ENCODE results near the gene RGS10.
"Not testable (repeated sequence)": the region's sequence is repeated elsewhere in the genome, so short reads cannot be mapped to it uniquely, and the experiment has no call there.

Gene RGS10

DNA sequence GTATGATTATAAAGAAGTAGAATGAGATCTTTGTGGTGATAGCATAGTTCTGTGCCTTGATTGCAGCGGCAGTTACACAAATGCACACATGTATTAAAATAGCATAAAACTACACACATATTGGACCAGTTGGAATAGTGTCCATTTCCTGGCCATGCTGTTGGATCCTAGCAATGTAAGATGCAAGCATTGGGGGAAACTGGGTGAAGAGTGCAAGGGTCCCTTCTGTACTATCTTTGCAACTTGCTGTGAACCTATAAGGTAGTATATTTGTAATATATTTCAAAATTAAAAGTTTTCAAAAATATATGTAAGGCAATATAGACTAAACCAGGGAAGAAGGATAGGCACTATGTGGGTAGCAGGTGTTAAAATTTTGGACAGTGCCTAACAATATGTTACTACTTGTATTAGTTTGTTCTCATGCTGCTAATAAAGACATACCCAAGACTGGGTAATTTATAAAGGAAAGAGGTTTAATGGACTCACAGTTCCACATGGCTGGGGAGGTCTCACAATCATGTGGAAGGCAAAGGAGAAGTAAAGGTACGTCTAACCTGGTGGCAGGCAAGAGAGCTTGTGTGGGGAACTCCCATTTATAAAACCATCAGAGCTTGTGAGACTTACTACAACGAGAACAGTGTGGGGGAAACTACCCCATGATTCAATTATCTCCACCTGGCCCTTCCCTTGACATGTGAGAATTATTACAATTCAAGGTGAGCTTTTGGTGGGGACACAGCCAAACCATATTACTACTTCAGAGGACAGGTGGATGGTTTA lies 71.4 kb downstream of the RGS10 start:
- H3K4me3 ChIP-seq (ENCODE audit: low read depth, low read length): no peak overlapping the region

GRCh38 chr10:119469846-119470245 lies 72.7 kb downstream of the RGS10 start:
- no peak overlapping the region for H3K4me3 ChIP-seq (ENCODE audit: low read depth, low read length)

DNA sequence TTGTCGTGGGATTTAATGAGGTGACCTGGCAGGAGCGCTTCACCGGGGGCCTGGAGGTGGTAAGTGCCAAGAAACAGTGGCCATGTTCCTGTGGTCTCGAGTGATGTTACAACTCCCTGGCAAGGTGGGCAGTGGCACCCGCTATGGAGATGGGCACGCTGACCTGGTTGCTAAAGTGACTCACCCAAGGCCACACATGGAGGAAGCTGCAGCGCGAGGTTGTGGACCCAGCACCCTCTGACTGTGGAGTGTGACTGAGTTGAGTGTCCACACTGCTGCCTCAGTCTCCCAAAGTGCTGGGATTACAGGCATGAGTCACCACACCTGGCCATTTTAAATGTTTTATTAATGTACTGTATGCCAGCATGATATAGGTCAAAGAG lies 73.2 kb downstream of the RGS10 start:
- H3K4me3 ChIP-seq (ENCODE audit: low read depth, low read length): no peak overlapping the region

GRCh38 chr10:119468542-119469324 lies 73.8 kb downstream of the RGS10 start:
- H3K4me3 ChIP-seq (ENCODE audit: low read depth, low read length): no peak overlapping the region

GRCh38 chr10:119466655-119467054 lies 75.9 kb downstream of the RGS10 start:
- no peak overlapping the region for H3K4me3 ChIP-seq (ENCODE audit: low read depth, low read length)

- no peak overlapping the region for H3K4me3 ChIP-seq (ENCODE audit: low read depth, low read length)
Observed at GRCh38 chr10:119466076-119466475, 76.4 kb downstream of the RGS10 start.

DNA sequence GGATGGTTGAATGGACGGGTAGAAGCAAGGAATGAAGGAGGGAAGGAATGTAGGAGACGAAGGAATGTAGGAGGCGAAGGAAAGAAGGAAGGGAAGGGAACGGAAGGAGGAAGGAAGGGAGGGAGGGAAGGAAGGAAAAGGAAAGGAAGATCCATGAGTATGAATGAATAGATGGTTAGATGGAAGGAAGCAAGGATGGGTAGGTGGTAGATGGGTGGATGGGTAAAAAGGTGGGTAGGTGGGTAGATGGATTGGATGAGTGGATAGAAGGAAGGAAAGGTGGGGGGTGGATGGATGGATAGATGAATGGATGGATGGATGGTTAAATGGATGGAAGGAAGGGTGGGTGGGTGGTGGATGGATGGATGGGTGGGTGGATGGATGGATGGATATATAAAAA lies 77.4 kb downstream of the RGS10 start:
- no peak overlapping the region for H3K4me3 ChIP-seq (ENCODE audit: low read depth, low read length)

- not testable (repeated sequence) for H3K4me3 ChIP-seq (ENCODE audit: low read depth, low read length)
Observed at GRCh38 chr10:119463195-119463594, 79.3 kb downstream of the RGS10 start.

DNA sequence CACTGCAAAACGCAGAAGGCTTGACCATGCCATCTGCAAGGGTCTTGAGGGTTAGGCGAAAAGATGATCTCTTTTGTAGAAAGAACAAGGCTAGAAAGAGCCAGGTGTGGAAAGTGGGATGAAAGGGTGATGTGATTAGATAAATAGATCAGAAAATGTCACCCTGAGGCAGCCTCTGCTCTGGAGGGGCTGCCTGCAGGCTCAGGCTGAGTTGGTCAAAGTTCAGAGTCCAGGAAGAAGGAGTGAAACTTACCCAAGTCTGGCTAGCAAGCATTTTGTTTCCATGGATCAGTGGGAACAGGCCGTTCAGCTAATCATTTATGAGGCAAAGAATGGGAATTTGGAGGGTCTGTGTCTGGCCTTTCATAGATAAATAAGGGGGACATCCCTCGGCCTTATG lies 79.7 kb downstream of the RGS10 start:
- H3K4me3 ChIP-seq (ENCODE audit: low read depth, low read length): no peak overlapping the region

- H3K4me3 ChIP-seq (ENCODE audit: low read depth, low read length): no peak overlapping the region
Observed at GRCh38 chr10:119461923-119462322, 80.6 kb downstream of the RGS10 start.

- H3K4me3 ChIP-seq (ENCODE audit: low read depth, low read length): no peak overlapping the region
Observed at GRCh38 chr10:119461380-119461779, 81.1 kb downstream of the RGS10 start.

GRCh38 chr10:119460369-119461195 lies 81.9 kb downstream of the RGS10 start:
- H3K4me3 ChIP-seq (ENCODE audit: low read depth, low read length): no peak overlapping the region

GRCh38 chr10:119459681-119460340 lies 82.7 kb downstream of the RGS10 start:
- H3K4me3 ChIP-seq (ENCODE audit: low read depth, low read length): no peak overlapping the region

GRCh38 chr10:119457966-119458766 lies 84.4 kb downstream of the RGS10 start:
- no peak overlapping the region for H3K4me3 ChIP-seq (ENCODE audit: low read depth, low read length)

GRCh38 chr10:119456435-119456810 lies 86.1 kb downstream of the RGS10 start:
- no peak overlapping the region for H3K4me3 ChIP-seq (ENCODE audit: low read depth, low read length)

DNA sequence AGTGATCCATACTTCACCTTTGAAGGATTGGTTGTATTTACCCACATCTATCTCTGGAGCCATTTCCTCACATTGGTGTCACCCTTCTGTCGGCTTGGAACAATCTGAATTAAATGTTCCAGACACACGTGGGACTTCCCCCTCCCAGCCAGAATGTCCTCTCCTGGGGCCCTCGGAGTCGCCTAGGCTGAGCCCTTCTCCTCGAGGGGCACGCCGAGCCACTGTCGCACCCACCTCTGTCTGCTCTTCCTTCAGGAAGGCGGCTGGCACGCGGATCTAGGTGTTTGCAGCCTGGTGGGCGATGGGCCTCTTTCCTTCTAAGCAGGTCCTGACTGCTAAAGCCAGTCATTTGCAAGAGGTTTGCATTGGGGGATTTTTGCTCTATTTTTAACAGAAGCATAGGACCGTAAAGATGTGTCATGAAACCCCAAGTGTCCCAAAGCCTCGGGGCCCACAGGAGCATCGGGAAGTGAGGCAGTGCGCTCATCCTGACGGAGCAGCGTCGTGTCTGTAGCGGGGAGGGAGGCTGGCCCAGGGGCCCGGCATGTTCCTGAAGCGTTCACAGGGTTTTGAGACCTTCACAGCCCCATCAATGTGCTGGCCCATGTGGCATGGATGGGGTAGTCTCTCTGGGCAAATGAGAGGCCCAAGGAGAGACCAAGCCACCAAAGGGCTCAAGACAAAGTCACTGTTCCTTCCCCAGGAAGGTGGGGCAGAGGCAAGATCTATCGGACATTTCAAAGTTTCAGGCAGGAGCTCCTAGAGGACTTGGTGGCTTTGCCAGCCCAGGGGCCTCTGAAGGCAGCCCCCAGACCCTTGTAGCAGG lies 86.7 kb downstream of the RGS10 start:
- H3K4me3 ChIP-seq (ENCODE audit: low read depth, low read length): no peak overlapping the region

- H3K4me3 ChIP-seq (ENCODE audit: low read depth, low read length): no peak overlapping the region
Observed at GRCh38 chr10:119454990-119455389, 87.5 kb downstream of the RGS10 start.

- H3K4me3 ChIP-seq (ENCODE audit: low read depth, low read length): no peak overlapping the region
Observed at GRCh38 chr10:119454316-119454715, 88.2 kb downstream of the RGS10 start.

DNA sequence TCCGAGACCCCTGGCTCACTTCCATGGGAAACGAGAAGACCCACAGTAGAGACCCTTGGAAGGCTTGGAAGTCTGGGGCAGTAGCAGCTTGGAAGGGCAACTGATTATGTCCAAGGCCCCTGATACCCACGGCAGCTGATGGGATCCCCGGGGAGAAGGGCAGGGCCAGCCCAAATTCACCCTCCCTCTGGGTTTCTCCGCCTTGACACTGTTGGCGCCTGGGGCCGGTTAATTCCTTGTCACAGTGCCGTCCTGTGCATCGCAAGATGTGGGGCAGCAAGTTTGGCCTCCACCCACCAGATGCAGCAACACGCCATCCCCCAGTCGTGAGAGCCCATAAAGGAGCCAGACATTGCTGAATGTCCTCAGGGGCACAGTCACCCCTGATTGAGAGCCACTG lies 89.2 kb downstream of the RGS10 start:
- H3K4me3 ChIP-seq (ENCODE audit: low read depth, low read length): no peak overlapping the region
